GM19240 (cell line): Measurements from ENCODE around the gene EFCAB8.

ENCODE experiments used
- DNase-seq: peaks from one replicate; pipeline ENCODE4 v3.0.0; 2011; ENCODE audit warnings: low spot score; ENCODE audit not compliant: insufficient read length

EFCAB8 gene

DNA sequence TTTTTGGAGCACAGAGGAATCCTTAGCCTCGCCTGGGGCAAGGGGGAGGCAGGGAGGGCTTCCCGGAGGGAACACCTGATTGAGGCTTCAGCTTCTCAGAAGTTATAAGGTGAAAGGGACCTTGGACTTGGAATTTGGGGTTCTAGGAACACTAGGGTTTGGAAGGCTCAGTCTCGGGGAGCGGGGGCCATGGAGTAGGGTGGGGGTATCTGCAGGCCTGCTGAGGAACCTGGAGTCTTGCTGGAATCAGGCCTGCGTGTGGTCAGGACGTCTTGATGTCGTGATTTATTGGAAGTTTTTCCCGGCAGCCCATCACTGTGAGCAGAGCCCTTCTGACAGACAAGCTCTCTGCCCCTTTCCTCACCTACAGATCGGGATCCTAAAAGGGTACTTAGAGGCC, 50.7 kb downstream of the EFCAB8 start:
- DNase-seq: no peak

DNA sequence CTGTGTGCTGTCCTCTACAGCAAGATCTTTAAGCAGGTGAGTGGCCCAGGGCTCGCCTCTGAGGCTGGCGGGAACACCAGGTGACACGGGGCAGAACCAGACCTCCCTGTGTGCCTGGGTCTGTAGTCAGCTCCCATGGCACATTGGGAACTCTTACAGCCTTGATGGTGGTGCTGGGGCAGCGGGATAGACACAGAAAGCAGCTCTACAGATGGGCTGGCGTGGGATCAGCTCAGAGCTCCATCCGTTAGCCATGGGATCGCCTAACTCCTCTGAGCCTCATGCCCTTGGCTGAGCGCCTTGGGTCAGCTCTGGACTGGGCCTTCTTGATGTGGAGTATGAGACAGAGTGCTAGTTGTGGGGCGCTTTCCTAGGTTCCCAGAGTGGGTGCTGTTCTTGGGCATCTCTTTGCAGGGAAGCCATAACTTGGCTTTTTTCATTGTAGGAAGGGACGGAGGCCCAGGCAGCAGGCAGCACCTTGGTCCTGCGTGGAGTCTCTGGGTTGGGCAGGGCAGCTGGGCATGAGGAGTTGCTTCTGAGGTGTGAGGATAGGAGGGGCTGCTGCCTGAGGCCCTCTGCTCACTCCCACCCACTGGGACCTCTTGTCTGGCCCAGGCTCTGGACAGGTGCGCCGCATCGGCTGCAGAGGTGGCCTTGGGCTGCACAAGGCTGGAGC, 51.3 kb downstream of the EFCAB8 start:
- DNase-seq: no peak

DNA sequence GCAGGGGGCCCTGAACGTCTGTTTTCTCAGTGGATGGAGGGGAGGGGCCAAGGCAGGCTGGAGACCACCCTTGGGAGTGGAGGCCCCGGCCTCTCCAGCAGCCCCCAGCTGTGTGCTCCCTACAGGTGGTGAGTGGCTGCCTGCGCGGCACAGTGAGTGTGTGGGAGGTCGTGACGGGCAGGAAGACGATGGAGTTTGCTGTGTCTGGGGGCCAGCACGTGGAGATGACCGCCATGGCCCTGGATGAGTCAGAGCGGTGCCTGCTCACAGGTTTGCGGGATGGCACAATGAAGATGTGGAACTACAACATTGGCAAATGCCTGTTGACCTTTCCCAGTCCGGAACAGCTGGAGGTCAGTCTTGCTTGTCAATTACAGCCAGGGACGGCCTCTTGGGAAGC, 52.6 kb downstream of the EFCAB8 start:
- DNase-seq: no peak

DNA sequence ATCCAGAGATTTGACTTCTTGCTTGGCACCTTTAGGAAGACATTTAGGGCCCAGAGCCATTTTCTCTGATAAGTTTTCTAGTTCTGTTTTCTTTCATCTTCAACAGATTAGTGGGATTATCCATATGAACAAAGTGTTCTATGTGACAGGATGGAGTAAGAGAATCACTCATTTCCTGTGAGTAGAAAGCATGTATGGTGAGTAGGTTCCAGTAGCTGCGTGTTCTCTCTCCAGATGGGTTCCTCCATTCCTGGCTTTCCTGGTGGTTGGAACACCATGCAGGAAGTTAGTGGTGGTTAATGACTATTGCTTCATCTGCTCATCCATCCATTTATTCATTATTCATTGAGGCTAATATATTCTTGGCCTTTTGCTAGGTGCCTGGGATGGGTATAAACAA, 54.0 kb downstream of the EFCAB8 start:
- DNase-seq: no peak

- DNase-seq: no peak
Observed at GRCh38 chr20:32914031-32914430, 55.3 kb downstream of the EFCAB8 start.

- no peak for DNase-seq
Observed at GRCh38 chr20:32917191-32917950, 58.6 kb downstream of the EFCAB8 start.

- no peak for DNase-seq
Observed at GRCh38 chr20:32918296-32918695, 59.6 kb downstream of the EFCAB8 start.

- DNase-seq: no peak
Observed at GRCh38 chr20:32918751-32919150, 60.0 kb downstream of the EFCAB8 start.

- DNase-seq: no peak
Observed at GRCh38 chr20:32920066-32920465, 61.3 kb downstream of the EFCAB8 start.

- no peak for DNase-seq
Observed at GRCh38 chr20:32920530-32921298, 62.0 kb downstream of the EFCAB8 start.

DNA sequence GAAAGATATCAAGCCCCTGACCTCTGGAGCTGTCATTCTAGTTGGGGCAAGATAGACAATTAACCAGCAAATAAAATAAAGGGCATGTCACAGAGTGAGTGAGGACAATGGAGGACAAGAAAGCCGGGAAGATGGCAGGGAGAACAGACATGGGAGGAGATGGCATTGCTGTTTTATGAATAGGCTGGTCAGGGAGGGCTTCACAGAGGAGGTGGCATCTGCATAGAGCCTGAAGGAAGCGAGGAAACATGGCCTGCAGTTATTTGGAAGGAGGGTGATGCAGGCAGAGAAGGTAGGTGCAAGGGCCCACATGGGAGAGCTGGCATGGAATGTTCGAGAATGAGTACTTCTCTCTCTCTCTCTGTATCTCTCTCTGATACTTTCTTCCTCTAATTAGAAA, 63.7 kb downstream of the EFCAB8 start:
- no peak for DNase-seq

DNA sequence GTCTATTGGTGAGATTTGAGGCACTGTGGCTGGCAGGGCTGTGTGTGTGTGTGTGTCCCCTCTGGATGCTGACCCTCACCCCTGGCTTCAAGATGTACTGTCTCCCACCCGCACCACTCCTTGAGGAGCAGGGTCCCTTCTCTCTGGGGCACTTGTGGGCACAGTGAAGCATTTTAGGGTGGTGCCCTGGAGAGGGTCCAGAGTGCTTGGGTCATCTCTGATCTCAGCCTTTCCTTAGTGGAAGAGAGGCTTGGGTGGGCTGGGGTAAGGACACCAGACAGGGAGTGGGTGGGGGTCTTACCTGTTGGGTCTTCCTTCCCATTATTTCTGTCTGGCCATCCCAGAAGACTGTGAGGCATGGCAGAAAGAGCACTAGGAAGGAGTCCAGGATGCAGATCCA, 66.1 kb downstream of the EFCAB8 start:
- DNase-seq: no peak

- no peak for DNase-seq
Observed at GRCh38 chr20:32925481-32926196, 66.9 kb downstream of the EFCAB8 start.

DNA sequence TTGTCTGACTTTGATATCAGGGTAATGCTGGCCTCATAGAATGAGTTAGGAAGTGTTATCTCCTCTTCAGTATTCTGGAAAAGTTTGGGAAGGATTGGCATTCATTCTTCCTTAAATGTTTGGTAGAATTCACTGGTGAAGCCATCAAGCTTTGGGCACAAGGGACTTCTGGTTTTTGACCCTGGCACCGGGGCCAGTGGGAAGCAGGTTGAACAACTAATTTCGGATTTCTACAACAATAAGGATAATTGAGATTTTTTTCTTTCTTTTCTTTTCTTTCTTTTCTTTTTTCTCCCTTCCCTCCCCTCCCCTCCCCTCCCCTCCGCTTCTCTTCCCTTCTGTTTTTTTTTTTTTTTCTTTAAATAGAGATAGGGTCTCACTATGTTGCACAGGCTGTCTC, 70.4 kb downstream of the EFCAB8 start:
- no peak for DNase-seq

DNA sequence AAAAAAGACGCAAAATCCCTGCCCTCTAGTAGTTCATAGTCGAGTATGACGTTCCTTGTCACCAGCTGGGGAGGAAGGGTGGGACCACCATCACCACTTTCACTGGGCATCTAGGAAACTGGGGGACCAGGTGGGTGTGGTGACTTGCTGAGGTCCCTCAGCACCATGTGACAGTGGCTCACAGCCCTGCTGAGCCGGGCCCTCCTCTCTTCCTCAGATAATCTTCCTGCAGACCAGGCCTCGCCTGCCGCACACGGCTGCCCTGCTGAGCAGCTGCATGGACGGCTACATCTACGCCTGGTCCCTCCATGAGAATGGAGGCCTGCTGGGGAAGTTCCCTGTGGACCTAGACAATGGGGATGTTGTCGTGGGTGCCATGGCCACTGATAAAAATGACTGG, 71.5 kb downstream of the EFCAB8 start:
- DNase-seq: no peak

DNA sequence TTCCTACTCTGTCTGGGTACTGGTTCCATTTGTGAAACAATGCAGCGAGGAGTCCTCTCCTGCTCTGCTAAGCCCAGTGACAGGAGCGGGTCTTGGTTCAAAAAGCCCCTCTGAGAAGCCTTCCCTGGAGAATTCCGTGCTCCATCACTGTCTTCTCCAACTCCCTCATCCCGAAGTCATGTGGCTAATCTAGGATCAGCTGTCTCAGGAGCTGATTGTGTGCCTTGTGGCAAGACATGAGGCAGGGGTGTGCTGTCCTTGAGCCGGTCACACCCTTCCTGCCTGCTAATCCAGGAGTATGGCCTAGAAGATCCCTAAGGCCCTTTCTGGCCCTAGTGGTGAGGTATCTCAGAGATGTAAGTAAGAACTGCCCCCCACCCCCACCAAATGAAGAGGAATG, 72.0 kb downstream of the EFCAB8 start:
- DNase-seq: no peak

GRCh38 chr20:32934580-32934979, 75.9 kb downstream of the EFCAB8 start:
- no peak for DNase-seq

- no peak for DNase-seq
Observed at GRCh38 chr20:32941155-32941885, 82.6 kb downstream of the EFCAB8 start.

- DNase-seq: no peak
Observed at GRCh38 chr20:32943490-32944052, 84.8 kb downstream of the EFCAB8 start.

- DNase-seq: no peak
Observed at GRCh38 chr20:32945710-32946221, 87.0 kb downstream of the EFCAB8 start.
